KMS-11 (cell line): ENCODE measurements around the gene B4GALT1.

Experiments used
- H2AFZ ChIP-seq: fragments of 200-600 bp; sonication (generic); 2 replicates; pipeline ENCODE4 v1.6.1; 2016; ENCODE audit warnings: antibody characterized with exemption, mixed run types, low read depth
- H3K27ac ChIP-seq: fragments of 200-600 bp; sonication (generic); 2 replicates; pipeline ENCODE4 v1.6.1; 2016; ENCODE audit warnings: mild to moderate bottlenecking, mixed run types
- H3K27me3 ChIP-seq: fragments of 200-600 bp; sonication (generic); 2 replicates; pipeline ENCODE4 v1.6.1; 2017; ENCODE audit warnings: mild to moderate bottlenecking, low read depth, mixed run types, moderate library complexity; ENCODE audit not compliant: insufficient read depth
- H3K36me3 ChIP-seq: fragments of 200-600 bp; sonication (generic); 2 replicates; pipeline ENCODE4 v1.6.1; 2017; ENCODE audit warnings: mild to moderate bottlenecking, mixed run types; ENCODE audit not compliant: insufficient read depth
- H3K4me1 ChIP-seq: fragments of 200-600 bp; sonication (generic); 2 replicates; pipeline ENCODE4 v1.6.1; 2016; ENCODE audit warnings: mild to moderate bottlenecking, low read depth, mixed run types; ENCODE audit not compliant: poor library complexity, severe bottlenecking
- H3K4me2 ChIP-seq: fragments of 200-600 bp; sonication (generic); 2 replicates; pipeline ENCODE4 v1.7.0; 2016; ENCODE audit warnings: mild to moderate bottlenecking, mixed run types
- H3K4me3 ChIP-seq: fragments of 200-600 bp; sonication (generic); IDR thresholded peaks from 2 replicates; pipeline ENCODE4 v1.6.1; 2017; ENCODE audit warnings: low read depth, low read length, mixed read lengths; ENCODE audit not compliant: insufficient read depth
- H3K79me2 ChIP-seq: fragments of 200-600 bp; sonication (generic); 2 replicates; pipeline ENCODE4 v1.6.1; 2016; ENCODE audit warnings: low read depth, mixed run types; ENCODE audit not compliant: insufficient read depth
- H3K9ac ChIP-seq: fragments of 200-600 bp; sonication (generic); 2 replicates; pipeline ENCODE4 v1.6.1; 2016; ENCODE audit warnings: mild to moderate bottlenecking, mixed run types
- H4K20me1 ChIP-seq: fragments of 200-600 bp; sonication (generic); 2 replicates; pipeline ENCODE4 v1.6.1; 2016; ENCODE audit warnings: mild to moderate bottlenecking, mixed run types; ENCODE audit not compliant: insufficient read depth
- CTCF ChIP-seq: fragments of 200-600 bp; sonication (generic); conservative IDR thresholded peaks from 2 replicates; pipeline ENCODE4 v1.6.1; 2017; ENCODE audit warnings: low read depth, mild to moderate bottlenecking, antibody characterized with exemption, low read length, moderate library complexity, mixed read lengths

B4GALT1 gene, protein sequence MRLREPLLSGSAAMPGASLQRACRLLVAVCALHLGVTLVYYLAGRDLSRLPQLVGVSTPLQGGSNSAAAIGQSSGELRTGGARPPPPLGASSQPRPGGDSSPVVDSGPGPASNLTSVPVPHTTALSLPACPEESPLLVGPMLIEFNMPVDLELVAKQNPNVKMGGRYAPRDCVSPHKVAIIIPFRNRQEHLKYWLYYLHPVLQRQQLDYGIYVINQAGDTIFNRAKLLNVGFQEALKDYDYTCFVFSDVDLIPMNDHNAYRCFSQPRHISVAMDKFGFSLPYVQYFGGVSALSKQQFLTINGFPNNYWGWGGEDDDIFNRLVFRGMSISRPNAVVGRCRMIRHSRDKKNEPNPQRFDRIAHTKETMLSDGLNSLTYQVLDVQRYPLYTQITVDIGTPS

DNA sequence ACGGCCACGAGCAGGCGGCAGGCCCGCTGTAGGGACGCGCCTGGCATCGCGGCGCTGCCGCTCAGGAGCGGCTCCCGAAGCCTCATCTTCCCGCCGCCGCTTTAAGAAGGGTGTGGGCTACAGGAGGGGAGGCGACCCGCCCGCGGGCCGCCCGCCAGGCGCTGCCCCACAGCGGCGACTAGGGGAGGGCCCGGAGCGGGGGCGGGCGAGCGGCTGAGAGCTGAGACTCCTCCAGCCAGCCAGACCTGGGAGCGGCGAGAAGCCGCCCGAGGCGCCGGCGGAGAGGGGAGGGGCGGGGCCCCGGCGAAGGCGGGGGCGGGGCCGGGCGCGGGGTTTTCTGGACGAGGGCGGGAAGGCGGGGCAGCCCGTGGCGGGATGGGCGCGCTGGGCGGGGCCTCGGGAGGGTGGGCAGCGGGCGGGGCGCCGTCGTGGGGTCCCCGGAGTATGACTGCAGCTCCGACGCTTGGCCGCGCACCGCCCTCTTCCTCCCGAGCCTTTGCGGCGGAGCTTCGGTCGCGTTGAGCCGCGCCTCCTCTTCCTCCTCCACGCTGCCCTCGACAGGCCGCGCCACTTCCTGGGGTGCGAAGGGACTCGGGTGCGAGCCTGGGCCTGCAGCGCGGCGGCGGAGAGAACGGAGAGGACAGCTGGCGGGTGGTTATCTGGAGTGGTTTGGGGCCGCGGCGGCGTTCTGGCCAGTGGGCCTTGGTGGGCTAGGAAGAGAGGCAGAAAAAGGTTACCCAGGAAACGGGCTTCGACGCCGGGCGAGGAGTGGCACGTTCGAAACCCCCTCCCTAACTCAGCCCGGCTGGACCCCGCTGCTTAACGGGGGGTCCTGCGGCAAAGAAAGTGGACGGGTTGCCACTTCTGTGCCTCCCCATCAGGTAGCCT lies at the start of gene B4GALT1:
TSS of gene B4GALT1 (minus strand) at position 253 of the 888 bp plus-strand sequence. CDS start at position 86, 167 bp downstream.
- no peaks in the 10 kb centered on the region for H3K27me3 ChIP-seq
- peaks cover 25% of the 10 kb centered on the region for H3K79me2 ChIP-seq
- peak within 1 kb of the TSS; percentile 71 for H3K4me2 ChIP-seq
- peaks cover 35% of the 10 kb centered on the region for H3K4me1 ChIP-seq
- TF ChIP-seq CTCF: no peak
- H3K27ac ChIP-seq: peak within 1 kb of the TSS; percentile 65
- peak within 1 kb of the TSS; percentile 75 for H3K9ac ChIP-seq
- H4K20me1 ChIP-seq: no peaks in the 10 kb centered on the region
- no peaks in the 10 kb centered on the region for H3K36me3 ChIP-seq
- H2AFZ ChIP-seq: peak within 1 kb of the TSS; percentile 90
- H3K4me3 ChIP-seq: peak within 1 kb of the TSS; percentile 56

DNA sequence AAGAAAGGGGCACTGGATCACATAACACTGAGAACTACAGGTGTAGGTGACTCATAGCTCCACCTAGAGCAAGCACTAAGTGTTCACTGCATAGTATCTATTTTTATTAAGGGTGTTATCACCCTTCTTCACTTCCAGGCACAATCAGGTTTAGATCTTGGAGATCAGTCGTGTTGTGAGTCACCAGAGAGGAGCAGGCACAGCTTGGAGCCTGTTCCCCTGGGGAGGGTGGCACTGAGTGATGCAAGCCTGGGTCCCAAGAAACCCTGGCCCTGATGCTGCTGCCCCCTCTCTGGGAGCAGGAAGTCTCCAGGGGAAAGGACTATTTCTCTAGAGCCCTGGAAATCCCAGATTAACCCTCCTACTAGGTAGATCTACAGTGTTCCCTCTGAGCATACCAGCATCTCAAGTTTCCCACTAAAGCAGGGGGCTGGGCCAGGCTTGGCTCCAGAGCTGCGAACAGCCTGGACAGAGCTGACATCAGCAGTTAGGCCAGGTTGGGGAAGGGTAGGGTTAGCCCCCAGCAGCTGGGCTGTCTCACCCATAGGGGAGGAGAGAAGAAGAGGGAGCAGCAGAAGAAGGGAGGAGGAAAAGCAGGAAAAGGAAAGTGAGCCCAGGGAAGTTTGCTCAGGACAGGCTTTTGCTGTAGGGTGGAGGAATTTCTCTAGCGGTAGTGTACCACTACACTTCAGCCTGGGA lies 44.7 kb upstream of the B4GALT1 start:
- Histone ChIP-seq H3K4me2 (no peak overlapping the region), H3K27me3 (no peaks in the 10 kb centered on the region), H4K20me1 (no peaks in the 10 kb centered on the region), H3K36me3 (no peaks in the 10 kb centered on the region), H2AFZ (no peak overlapping the region), H3K9ac (no peak overlapping the region), H3K27ac (no peak overlapping the region), H3K4me3 (no peak overlapping the region), H3K4me1 (no peaks in the 10 kb centered on the region), H3K79me2 (no peaks in the 10 kb centered on the region)
- TF ChIP-seq CTCF: no peak

DNA sequence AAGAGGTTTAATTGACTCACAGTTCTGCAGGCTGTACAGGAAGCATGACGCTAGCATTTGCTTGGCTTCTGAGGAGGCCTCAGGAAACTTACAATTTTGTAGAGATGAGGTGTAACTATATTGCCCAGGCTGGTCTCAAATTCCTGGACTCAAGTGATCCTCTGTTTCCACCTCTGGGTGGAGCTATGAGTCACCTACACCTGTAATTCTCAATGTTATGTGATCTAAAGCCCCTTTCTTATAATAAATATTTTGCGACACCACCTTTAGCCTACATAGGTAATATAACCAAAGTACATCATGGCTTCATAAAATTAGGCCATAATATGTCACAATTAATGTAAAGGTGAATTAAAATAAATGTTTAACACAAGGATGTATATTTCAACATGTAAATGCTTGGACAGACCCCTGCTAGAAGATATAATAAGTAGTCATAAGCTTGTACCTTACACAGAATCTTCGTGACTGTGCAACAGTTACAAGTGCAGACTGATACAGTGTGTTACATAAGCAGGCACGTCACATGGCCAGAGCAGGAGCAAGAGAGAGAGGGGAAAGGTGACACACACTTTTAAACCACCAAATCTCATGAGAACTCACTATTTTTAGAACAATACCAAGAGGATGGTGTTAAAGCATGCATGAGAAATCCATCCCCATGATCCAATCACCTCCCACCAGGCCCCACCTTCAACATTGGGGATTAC lies 43.0 kb upstream of the B4GALT1 start:
- Histone ChIP-seq H3K79me2 (no peaks in the 10 kb centered on the region), H4K20me1 (no peaks in the 10 kb centered on the region), H3K4me2 (no peak overlapping the region), H3K4me1 (no peaks in the 10 kb centered on the region), H3K27ac (no peak overlapping the region), H3K36me3 (no peaks in the 10 kb centered on the region), H3K9ac (no peak overlapping the region), H2AFZ (no peak overlapping the region), H3K27me3 (no peaks in the 10 kb centered on the region), H3K4me3 (no peak overlapping the region)
- no peak for TF ChIP-seq CTCF

DNA sequence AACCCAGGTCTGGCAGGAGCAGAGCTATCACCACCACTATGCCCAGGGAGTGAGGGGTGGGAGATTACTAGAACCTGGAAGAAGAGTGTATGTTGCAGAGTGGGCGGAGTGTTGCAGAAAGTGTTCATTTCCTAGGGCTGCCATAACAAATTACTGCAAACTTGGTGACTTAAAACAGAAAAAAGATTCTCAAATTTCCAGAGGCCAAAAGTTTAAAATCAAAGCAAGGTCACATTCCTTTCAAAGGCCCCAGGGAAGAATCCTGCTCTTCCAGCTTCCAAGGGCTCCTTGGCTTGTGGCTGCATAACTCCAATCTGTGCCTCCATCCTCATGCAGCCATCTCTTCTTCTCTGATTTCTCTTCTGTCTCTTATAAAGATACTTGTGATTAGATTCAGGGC lies 42.3 kb upstream of the B4GALT1 start:
- Histone ChIP-seq H3K9ac (no peak overlapping the region), H3K27me3 (no peaks in the 10 kb centered on the region), H3K79me2 (no peaks in the 10 kb centered on the region), H3K4me3 (no peak overlapping the region), H3K27ac (no peak overlapping the region), H3K4me2 (no peak overlapping the region), H4K20me1 (no peaks in the 10 kb centered on the region), H2AFZ (no peak overlapping the region), H3K4me1 (no peaks in the 10 kb centered on the region), H3K36me3 (no peaks in the 10 kb centered on the region)
- no peak for TF ChIP-seq CTCF
